ENCODE measurements around the gene SLC19A1.

The SLC19A1 gene

DNA sequence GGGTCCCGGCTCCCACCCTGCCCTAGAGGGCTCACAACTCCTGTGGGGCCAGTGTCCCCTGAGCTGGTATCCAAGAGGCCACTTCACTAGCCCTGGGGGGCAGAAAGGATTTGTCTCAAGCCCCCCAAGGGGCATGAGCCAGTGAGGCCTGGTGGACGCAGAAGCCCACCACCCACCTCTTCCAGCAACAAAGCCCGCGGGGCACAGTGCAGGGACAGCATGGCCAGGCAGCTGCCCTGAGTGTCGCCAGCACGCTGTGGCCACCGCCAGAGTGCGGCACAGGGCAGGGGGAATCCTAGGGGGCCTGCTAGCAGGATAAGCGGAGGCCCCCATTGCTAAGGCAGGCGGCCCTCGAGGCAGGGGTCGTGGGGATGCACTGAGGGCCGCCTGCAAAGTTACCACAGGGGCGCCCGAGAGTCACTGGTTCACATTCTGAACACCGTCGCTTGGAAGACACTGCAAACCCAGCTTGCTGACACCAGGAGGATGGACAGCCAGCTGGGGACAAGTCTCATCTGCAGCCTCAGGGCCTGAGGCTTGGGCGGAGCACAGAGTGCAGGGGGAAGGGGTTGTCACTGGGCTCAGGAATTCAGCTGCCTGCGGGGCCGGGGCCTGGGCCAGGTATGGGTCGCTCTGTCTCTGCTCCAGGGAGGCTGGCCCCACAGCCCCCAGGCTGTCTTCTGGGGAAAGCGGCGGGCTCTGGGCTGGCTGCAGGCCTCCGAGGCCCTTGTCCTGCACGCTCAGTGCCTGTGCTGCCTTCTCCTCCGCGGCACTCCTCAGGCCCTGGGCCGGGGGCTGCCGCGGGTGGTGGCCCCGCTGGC lies 26.8 kb downstream of the SLC19A1 start:
- DNase-seq, result no peak

GRCh38 chr21:45514311-45515021 lies 27.8 kb downstream of the SLC19A1 start:
- DNase-seq, result no peak

DNA sequence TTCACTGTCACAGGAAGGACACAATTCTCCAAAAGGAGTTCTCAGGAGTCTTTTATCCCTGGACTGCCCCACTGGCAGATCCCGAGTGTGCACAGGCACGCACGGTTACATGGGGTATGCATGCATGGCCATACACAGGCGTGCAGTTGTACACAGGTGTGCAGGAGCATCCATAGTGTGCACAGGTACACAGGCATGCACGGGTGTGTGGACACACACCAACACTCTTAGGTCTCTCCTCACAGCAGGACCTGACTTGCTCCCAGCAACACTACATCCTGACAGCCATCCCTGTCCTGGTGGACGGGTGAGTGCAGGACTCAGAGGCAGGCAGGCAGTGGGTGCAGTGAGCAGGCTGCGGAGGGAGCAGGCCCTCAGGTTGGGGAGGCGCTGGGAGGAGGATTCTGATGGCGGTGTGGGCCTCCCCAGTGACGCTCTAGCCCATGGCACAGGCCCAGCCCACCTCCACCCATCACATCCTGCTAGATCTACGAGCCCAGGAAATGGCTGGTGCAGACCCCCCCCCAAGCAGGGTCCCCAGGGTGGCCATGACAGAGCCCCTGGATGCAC lies 28.4 kb downstream of the SLC19A1 start:
- DNase-seq, result no peak

- no peak for DNase-seq
Observed at GRCh38 chr21:45513003-45513717, 29.1 kb downstream of the SLC19A1 start.

DNA sequence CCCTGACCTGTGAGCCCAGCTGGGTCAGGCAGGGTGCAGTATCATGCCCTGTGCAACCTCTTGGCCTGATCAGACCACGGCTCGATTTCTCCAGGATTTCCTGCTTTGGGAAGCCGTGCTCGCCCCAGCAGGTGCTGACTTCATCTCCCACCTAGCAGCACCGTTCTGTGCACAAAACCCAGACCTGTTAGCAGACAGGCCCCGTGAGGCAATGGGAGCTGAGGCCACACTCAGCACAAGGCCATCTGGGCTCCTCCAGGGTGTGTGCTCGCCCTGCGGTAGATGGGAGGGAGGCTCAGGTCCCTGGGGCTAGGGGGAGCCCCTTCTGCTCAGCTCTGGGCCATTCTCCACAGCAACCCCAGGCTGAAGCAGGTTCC lies 29.6 kb downstream of the SLC19A1 start:
- DNase-seq, result no peak

- DNase-seq, result no peak
Observed at GRCh38 chr21:45511661-45512431, 30.4 kb downstream of the SLC19A1 start.

- no peak for DNase-seq
Observed at GRCh38 chr21:45511007-45511406, 31.2 kb downstream of the SLC19A1 start.

- DNase-seq, result no peak
Observed at GRCh38 chr21:45510466-45510955, 31.7 kb downstream of the SLC19A1 start.

- DNase-seq, result no peak
Observed at GRCh38 chr21:45509566-45510465, 32.4 kb downstream of the SLC19A1 start.

GRCh38 chr21:45508607-45509565 lies 33.4 kb downstream of the SLC19A1 start:
- DNase-seq, result no peak

DNA sequence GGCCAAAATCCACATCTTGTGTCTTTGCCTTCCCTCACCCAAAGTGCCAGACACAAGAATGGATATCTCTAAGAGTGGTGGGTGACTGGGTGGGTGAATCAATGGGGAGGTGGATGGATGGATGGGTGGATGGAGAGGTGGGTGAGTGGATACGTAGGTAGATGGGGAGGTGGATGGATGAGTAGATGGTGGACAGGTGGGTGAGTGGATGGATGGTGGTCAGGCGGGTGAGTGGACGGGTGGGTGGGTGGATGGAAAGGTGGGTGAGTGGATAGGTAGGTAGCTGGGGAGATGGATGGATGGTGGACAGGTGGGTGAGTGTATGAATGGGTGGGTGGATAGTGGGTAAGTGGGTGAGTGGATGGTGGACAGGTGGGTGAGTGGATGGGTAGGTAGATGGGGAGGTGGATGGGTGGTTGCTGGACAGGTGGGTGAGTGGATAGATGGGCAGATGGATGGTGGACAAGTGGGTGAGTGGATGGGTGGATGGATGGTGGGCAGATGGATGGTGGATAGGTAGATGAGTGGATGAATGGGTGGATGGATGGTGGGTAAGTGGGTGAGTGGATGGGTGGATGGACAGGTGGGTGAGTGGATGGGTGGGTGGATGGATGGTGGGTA lies 34.2 kb downstream of the SLC19A1 start:
- no peak for DNase-seq

DNA sequence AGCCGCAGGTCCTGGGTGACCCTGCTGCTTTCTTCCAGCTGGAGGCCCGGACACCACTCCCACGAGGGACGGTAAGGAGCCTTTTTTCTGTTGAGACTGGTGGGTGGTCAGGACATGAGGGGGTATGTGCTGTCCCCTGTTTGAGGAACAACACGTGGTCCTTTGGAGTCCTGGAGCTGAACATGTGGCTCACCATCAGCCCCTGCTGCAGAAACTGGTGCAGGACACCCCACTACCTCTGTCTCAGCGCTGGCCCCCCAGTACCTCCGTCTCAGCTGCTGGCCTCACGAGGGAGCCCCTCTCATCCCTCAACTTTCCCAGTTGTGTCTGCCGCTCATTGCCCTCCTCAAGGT lies 34.7 kb downstream of the SLC19A1 start:
- no peak for DNase-seq

GRCh38 chr21:45506836-45507522 lies 35.3 kb downstream of the SLC19A1 start:
- DNase-seq, result no peak

DNA sequence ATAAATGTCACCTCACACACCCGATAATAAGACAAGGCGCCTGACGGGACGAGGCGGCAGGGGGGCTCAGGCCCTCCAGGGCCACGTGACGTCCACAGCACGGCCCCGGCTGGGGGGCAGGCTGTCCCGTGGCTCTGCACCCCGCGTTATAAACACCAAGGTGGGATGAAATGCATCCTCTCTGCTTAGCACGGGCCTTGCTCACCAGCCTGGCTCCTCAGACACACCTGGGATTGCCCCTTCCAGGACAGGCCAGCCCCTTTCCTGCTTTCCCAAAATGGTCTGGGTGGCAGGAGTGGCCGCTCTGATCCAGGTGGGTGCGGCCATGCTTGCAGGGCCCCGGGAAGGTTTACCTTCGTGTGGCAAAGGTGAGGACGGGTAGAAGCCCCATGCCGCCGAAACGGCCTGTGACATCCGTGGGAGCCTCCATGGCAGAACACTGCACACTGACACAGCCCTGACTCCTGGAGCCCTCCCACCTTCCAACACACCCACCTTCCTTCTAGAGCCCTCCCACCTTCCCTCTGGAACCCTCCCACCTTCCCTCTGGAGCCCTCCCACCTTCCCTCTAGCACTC lies 35.9 kb downstream of the SLC19A1 start:
- no peak for DNase-seq

GRCh38 chr21:45505416-45506021 lies 36.7 kb downstream of the SLC19A1 start:
- DNase-seq, result no peak

- DNase-seq, result no peak
Observed at GRCh38 chr21:45504516-45505415, 37.5 kb downstream of the SLC19A1 start.

DNA sequence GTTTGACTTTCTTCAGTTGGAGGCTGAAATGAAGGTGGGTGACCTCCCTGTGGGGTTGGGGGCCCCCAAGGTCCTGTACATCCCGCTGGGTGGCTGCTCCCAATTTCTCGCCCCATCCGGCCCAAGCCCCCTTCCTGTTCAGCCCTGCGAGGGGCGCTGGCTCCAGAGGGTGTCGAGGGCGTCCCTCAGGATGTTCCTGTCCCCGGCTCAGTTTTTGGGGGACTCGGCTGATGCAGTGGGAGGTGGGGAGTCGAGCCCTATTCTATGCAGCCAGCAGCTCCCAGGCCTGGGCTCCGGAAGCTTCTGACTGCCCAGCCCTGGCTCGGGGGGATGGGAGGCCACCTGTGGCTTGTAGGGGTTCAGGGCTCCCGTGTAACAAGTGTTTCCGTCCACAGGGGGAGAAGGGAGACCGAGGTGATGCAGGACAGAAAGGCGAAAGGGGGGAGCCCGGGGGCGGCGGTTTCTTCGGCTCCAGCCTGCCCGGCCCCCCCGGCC lies 38.2 kb downstream of the SLC19A1 start:
- DNase-seq, result no peak

All from NCI-H2171 treated with DMSO at 0.1 percent for 48 hours (cell line).